22Rv1 (cell line): ENCODE data around the gene BRAT1.
"Not testable (repeated sequence)": the region's sequence is repeated elsewhere in the genome, so short reads cannot be mapped to it uniquely, and the experiment has no call there.

Experiments used
- H3K27ac ChIP-seq: fragments of 450-650 bp; 2 replicates; pipeline ENCODE4 v1.5.1; 2017
- ZFX ChIP-seq: fragments of 450-650 bp; IDR thresholded peaks from 2 replicates; pipeline ENCODE4 v1.6.1; 2017; ENCODE audit warnings: antibody characterized with exemption, borderline replicate concordance
- TF ChIP-seq, protein P1 (sequence below): fragments of 450-650 bp; IDR thresholded peaks from 2 replicates; pipeline ENCODE4 v1.5.1; 2017; ENCODE audit warnings: mild to moderate bottlenecking

BRAT1 gene

DNA sequence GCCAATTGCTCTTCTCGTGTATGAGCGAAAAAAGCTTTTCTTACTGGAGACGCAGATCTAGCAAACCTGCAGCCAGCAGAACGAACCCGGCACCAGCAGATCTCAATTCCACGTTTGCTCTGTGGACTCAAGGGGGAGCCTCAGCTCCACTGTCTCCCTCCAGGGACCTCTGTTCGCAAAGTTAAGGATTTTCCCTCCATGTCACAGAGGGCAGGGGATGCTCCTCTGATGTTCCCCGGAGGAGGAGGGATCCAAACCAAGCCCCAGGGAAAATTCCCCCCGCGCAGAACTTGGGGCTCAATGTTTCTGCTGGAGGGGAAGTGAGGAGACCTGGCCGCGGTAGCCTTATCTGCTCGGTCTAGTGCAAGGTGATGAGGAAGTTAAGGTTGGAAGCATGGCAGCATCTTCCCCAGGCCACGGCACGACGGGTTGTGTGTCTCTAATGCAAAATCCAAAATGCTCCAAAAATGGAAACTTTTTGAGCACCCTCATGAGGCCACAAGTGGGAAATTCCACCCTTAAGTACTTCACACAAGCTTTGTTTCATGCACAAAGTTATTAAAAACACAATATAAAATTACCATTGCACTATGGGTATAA, 12.5 kb upstream of the BRAT1 start:
- no peak for TF ChIP-seq ZFX
- TF ChIP-seq, protein P1, sequence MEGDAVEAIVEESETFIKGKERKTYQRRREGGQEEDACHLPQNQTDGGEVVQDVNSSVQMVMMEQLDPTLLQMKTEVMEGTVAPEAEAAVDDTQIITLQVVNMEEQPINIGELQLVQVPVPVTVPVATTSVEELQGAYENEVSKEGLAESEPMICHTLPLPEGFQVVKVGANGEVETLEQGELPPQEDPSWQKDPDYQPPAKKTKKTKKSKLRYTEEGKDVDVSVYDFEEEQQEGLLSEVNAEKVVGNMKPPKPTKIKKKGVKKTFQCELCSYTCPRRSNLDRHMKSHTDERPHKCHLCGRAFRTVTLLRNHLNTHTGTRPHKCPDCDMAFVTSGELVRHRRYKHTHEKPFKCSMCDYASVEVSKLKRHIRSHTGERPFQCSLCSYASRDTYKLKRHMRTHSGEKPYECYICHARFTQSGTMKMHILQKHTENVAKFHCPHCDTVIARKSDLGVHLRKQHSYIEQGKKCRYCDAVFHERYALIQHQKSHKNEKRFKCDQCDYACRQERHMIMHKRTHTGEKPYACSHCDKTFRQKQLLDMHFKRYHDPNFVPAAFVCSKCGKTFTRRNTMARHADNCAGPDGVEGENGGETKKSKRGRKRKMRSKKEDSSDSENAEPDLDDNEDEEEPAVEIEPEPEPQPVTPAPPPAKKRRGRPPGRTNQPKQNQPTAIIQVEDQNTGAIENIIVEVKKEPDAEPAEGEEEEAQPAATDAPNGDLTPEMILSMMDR, result peak; percentile 26
- no peak overlapping the region for H3K27ac ChIP-seq

DNA sequence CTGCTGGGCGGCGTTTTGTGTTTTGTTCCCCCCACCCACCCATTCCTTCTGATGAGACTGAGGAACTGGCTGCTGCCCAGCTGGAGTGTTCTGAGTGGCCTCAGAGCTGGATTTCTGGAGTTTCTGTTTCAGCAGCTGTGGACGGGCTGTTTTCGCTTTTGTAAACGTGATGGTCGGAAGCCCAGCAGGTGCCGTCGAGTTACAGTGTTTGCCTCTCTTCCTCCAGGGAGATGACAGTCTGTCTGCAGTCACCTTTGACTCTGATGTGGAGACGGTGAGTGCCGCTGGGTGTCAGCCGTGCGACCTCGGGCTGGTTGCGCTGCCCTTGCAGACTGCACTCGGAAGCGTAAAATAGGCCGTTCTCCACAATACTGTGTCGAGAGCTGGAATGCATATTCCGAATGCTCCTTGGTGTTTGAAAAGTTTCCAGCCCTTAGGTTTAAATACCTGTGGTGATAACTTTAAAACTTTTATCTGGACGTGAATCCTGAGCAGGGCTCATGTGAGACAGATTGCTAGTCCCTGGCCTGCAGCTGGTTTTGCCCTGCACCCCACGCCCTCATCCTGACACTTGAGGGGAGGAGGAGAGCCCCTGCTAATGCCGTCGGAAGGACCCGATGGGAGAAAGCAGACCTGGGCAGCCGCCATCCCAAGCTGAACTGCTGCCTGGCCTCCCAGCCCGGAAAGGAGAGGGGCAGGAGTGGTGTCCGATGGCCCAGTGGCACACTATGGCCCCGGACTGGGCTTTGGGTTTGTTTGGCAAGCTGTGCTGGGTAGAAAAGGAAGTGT, 11.8 kb upstream of the BRAT1 start:
- no peak overlapping the region for H3K27ac ChIP-seq
- TF ChIP-seq, protein P1, result no peak
- no peak for TF ChIP-seq ZFX

- no peak overlapping the region for H3K27ac ChIP-seq
- TF ChIP-seq, protein P1, result no peak
- TF ChIP-seq ZFX, result no peak
These were observed 11.1 kb upstream of the BRAT1 start for GRCh38 chr7:2566348-2566889.

DNA sequence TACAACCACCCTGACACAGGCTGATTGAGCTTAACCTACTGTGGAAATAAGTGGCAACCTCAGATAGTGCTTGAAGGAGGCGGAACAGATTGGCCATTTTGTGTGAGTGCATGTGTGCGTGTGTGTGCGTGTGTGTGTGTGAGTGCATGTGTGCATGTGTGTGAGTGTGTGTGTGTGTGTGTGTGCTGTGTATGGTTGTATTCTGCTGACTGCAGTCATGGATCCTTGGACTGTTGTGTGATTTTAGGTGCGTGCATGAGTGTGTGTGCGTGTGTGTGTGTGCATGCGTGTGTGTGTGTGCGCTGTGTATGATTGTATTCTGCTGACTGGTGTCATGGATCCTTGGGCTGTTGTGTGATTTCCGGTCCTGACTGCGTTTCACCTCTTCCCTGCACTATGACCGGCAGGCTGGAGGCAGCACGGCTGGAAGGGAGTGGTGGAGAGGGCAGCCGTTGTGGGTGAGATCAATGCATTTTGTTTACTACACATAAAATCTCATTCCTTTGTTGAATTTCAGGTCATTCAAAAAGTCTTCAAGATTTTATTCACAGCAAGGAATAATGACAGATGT, 9.7 kb upstream of the BRAT1 start:
- no peak overlapping the region for H3K27ac ChIP-seq
- no peak for TF ChIP-seq ZFX
- TF ChIP-seq, protein P1, result no peak

DNA sequence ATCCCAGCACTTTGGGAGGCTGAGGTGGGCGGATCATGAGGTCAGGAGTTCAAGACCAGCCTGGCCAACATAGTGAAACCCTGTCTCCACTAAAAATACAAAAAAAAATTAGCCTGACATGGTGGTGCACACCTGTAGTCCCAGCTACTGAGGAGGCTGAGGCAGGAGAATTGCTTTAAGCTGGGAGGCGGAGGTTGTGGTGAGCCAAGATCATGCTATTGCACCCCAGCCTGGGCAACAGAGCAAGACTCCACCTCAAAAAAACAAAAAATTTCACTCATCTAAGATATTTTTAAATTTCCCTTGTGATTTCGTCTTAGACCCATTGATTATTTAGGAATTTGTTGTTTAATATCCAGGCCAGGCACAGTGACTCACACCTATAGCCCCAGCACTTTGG, 8.6 kb upstream of the BRAT1 start:
- H3K27ac ChIP-seq, result not testable (repeated sequence)

GRCh38 chr7:2559283-2559950, 4.1 kb upstream of the BRAT1 start:
- TF ChIP-seq ZFX, result no peak
- TF ChIP-seq, protein P1, result no peak
- H3K27ac ChIP-seq, result peak overlapping the region; percentile 85

DNA sequence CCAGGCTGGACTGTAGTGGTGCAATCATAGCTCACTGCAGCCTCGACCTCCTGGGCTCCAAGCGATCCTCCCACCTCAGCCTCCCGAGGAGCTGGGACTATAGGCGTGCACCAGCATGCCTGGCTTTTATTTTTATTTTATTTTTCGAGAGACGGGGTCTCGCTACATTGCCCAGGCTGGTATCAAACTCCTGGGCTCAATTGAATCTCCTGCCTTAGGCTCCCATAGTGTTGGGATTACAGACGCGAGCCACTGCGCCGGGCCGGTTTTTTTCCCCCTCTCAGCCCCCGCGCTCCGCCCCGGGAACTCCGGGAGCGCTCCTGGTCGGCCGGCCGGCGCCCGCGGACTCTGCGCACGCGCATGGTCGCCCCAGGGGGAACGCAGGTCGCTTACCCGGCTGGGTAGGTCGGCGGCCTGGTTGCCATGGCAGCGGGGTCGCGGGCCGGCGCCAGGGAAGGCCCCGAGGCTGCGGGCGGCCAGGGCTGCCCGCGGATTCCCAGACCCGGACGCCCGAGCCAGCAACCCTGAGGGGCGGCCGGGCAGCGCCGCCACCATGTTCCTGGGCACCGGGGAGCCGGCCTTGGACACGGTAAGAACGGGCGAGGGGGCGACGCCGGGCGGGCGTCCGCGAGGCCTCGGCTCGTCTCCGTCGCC, 3.4 kb upstream of the BRAT1 start, which contains the start of gene IQCE:
Gene IQCE, plus strand, starts transcription at position 351 of the 654 bp plus-strand sequence. Its CDS starts 203 bp downstream, at position 554.
- TF ChIP-seq, protein P1, result 0 out of 2 replicates have a peak, but pooled peaks have one; percentile 3
- no peak for TF ChIP-seq ZFX
- peak within 1 kb of the TSS; percentile 85 for H3K27ac ChIP-seq
